Sigmoid colon (tissue), 4 donors: ENCODE measurements around the gene WDR33.
"Not testable (repeated sequence)": the region's sequence is repeated elsewhere in the genome, so short reads cannot be mapped to it uniquely, and the experiment has no call there.

Experiments
- EP300 ChIP-seq, 4 donors: sonication (generic); formaldehyde crosslinking; IDR thresholded peaks; one replicate each; pipeline ENCODE4 v1.6.1; 2017; ENCODE audit warnings: antibody characterized with exemption in 4 of 4
- POLR2A ChIP-seq, 2 donors: fragments of 450-650 bp; IDR thresholded peaks; one replicate each; pipeline ENCODE4 v1.6.1; 2016; ENCODE audit warnings: antibody characterized with exemption in 2 of 2, mild to moderate bottlenecking in 2 of 2, moderate library complexity in 2 of 2
- POLR2AphosphoS5 ChIP-seq, 4 donors: sonication (generic); formaldehyde crosslinking; IDR thresholded peaks; one replicate each; pipeline ENCODE4 v1.6.1; 2017; ENCODE audit warnings: antibody characterized with exemption in 4 of 4
- TF ChIP-seq, protein P1 (sequence below), 4 experiments: fragments of 450-650 bp in 3 of 4; fragments of 200-600 bp in 1 of 4; IDR thresholded peaks; one replicate each; pipeline ENCODE4 v1.5.1; 2016 to 2019; ENCODE audit warnings: antibody characterized with exemption in 4 of 4, mild to moderate bottlenecking in 3 of 4, moderate library complexity in 2 of 4

DNA sequence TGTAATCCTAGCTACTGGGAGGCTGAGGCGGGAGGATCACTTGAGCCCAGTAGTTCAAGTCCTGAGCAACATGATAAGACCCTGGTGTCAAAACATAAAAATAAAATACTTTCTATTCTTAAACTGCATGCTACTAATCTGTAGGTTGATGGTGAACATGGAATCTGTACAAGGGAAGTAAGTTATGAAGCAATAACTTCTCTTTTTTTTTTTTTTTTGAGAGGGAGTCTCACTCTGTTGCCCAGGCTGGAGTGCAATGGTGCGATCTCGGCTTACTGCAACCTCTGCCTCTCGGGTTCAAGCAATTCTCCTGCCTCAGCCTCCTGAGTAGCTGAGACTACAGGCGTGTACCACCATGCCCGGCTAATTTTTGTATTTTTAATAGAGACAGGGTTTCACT lies 16.1 kb downstream of the WDR33 start:
- TF ChIP-seq, protein P1, sequence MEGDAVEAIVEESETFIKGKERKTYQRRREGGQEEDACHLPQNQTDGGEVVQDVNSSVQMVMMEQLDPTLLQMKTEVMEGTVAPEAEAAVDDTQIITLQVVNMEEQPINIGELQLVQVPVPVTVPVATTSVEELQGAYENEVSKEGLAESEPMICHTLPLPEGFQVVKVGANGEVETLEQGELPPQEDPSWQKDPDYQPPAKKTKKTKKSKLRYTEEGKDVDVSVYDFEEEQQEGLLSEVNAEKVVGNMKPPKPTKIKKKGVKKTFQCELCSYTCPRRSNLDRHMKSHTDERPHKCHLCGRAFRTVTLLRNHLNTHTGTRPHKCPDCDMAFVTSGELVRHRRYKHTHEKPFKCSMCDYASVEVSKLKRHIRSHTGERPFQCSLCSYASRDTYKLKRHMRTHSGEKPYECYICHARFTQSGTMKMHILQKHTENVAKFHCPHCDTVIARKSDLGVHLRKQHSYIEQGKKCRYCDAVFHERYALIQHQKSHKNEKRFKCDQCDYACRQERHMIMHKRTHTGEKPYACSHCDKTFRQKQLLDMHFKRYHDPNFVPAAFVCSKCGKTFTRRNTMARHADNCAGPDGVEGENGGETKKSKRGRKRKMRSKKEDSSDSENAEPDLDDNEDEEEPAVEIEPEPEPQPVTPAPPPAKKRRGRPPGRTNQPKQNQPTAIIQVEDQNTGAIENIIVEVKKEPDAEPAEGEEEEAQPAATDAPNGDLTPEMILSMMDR (IDR thresholded peaks at IDR 0.05) = not testable (repeated sequence)
- TF ChIP-seq POLR2A, EP300, POLR2AphosphoS5 (IDR thresholded peaks at IDR 0.05): not testable (repeated sequence)
